ENCODE results near the gene PHACTR3.

Gene PHACTR3

DNA sequence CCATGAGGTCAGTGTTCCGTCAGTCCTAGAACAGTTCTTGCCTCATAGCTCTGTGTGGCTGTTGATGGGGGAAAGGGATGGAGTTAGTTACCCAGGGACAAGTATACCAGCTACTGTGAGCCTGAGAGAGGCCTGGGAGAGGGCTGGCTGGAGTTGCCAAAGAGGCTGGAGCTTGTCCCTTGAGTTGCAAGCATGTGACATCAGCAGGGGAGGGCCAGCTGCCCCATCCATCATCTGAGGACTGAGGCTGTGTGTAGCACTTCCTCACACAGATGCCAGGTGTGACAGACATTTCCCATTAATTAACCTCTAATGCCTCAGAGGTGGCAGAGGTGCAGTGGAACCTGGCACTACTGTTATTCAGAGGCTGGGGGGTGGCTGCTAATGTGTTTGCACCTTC, 131.6 kb downstream of the PHACTR3 start:
- Histone ChIP-seq H4K8ac (ENCODE audit: low read length) (no peak overlapping the region), H3K4me1 (ENCODE audit: control insufficient read depth, insufficient read depth, low read depth, low read length) (no peaks in the 10 kb centered on the region), H3K4me2 (ENCODE audit: low read length, poor library complexity, severe bottlenecking) (no peak overlapping the region), H4K91ac (ENCODE audit: low read length) (no peak overlapping the region), H2BK5ac (ENCODE audit: low read depth, low read length, poor library complexity, severe bottlenecking) (no peak overlapping the region), H3K27me3 (ENCODE audit: control insufficient read depth in 1 of 2, insufficient read depth in 1 of 2, low read length in 2 of 2) (peaks cover 0 to 26% of the 10 kb centered on the region in 2 experiments), H3K14ac (ENCODE audit: low read length in 2 of 2) (no peak overlapping the region), H3K23ac (ENCODE audit: low read length in 2 of 2) (no peak overlapping the region), H2BK12ac (ENCODE audit: low read length in 2 of 2) (no peak overlapping the region), H2BK15ac (ENCODE audit: low read depth, poor library complexity, severe bottlenecking) (no peak overlapping the region), H2AK5ac (ENCODE audit: low read length, severe bottlenecking) (no peak overlapping the region), H3K79me1 (replicated peaks; ENCODE audit: low read length, poor library complexity, severe bottlenecking) (no peaks in the 10 kb centered on the region), H3K4me3 (ENCODE audit: insufficient read depth in 1 of 2, low read depth in 1 of 2, low read length in 2 of 2) (no peak overlapping the region), H3K36me3 (ENCODE audit: control insufficient read depth in 1 of 2, insufficient read depth in 2 of 2, low read depth in 1 of 2, low read length in 2 of 2) (no peaks in the 10 kb centered on the region), H3K4ac (ENCODE audit: low read depth in 1 of 2, low read length in 2 of 2) (no peak overlapping the region), H2BK120ac (ENCODE audit: low read depth, low read length) (no peak overlapping the region), H3K27ac (ENCODE audit: low read length, poor library complexity, severe bottlenecking) (no peak overlapping the region), H3K9me3 (ENCODE audit: control insufficient read depth, low read length) (no peaks in the 10 kb centered on the region), H2AFZ (ENCODE audit: low read depth, low read length) (no peak overlapping the region), H3K9ac (ENCODE audit: low read length) (no peak overlapping the region), H3K18ac (ENCODE audit: low read depth in 1 of 2, low read length in 2 of 2) (no peak overlapping the region)
- 90% methylated on average over 1 of the region's 1 CpG for WGBS
- DNase-seq: no peak

DNA sequence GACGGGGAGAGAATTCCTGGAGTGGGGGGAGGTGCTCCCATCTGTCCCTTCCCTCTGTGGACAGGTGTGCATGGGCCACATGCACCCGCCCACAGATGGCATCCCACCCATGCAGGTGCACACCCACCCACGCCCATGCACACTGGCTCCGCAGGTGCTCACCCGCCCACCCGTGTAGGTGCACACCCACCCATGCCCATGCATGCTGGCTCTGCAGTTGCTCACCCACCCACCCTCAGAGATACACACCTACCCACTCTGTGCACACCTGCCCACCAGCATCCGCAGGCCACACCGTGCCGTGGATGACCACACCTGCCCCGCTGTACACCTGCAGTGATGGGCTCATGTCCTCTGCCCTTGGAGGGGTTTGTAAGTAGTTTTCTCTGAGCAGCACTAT, 132.0 kb downstream of the PHACTR3 start:
- Histone ChIP-seq H3K9ac (ENCODE audit: low read length) (no peak overlapping the region), H2BK120ac (ENCODE audit: low read depth, low read length) (no peak overlapping the region), H3K14ac (ENCODE audit: low read length in 2 of 2) (no peak overlapping the region), H3K36me3 (ENCODE audit: control insufficient read depth in 1 of 2, insufficient read depth in 2 of 2, low read depth in 1 of 2, low read length in 2 of 2) (no peaks in the 10 kb centered on the region), H3K18ac (ENCODE audit: low read depth in 1 of 2, low read length in 2 of 2) (no peak overlapping the region), H4K8ac (ENCODE audit: low read length) (no peak overlapping the region), H2AFZ (ENCODE audit: low read depth, low read length) (no peak overlapping the region), H3K4ac (ENCODE audit: low read depth in 1 of 2, low read length in 2 of 2) (no peak overlapping the region), H2AK5ac (ENCODE audit: low read length, severe bottlenecking) (no peak overlapping the region), H3K4me3 (ENCODE audit: insufficient read depth in 1 of 2, low read depth in 1 of 2, low read length in 2 of 2) (no peak overlapping the region), H3K4me1 (ENCODE audit: control insufficient read depth, insufficient read depth, low read depth, low read length) (no peaks in the 10 kb centered on the region), H2BK5ac (ENCODE audit: low read depth, low read length, poor library complexity, severe bottlenecking) (no peak overlapping the region), H3K23ac (ENCODE audit: low read length in 2 of 2) (no peak overlapping the region), H3K27ac (ENCODE audit: low read length, poor library complexity, severe bottlenecking) (no peak overlapping the region), H3K4me2 (ENCODE audit: low read length, poor library complexity, severe bottlenecking) (no peak overlapping the region), H3K79me1 (replicated peaks; ENCODE audit: low read length, poor library complexity, severe bottlenecking) (no peaks in the 10 kb centered on the region), H3K27me3 (ENCODE audit: control insufficient read depth in 1 of 2, insufficient read depth in 1 of 2, low read length in 2 of 2) (peaks cover 0 to 30% of the 10 kb centered on the region in 2 experiments), H2BK12ac (ENCODE audit: low read length in 2 of 2) (no peak overlapping the region), H2BK15ac (ENCODE audit: low read depth, poor library complexity, severe bottlenecking) (no peak overlapping the region), H3K9me3 (ENCODE audit: control insufficient read depth, low read length) (no peaks in the 10 kb centered on the region), H4K91ac (ENCODE audit: low read length) (no peak overlapping the region)
- WGBS: 80% methylated on average over 9 of the region's 10 CpGs
- DNase-seq: no peak

DNA sequence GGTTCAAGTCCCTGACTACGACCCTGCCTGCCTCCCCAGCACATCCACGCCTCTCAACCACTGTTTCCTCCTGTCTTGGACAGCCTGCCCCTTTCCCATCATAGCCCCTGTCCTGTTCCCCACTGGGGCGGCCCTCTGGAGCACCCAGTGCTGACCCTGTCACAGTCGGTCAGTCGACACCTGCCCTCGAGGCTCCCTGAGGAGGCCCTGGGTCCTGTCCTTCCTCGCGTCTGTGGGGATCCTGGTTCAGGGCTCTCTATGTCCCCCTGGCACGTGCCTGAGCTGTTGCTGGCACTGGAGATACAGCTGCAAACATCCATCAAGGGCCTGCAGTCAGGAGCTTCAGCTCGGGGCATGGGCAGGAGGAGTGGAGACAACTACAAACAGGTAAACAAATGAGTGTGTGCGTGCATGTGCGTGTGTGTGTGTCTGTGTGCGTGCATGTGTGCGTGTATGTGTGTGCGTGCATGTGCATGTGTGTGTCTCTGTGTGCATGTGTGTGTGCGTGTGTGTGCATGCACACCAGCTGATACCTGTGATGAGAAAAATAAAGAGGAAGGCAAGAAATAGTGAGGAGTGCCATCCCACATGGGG, 132.8 kb downstream of the PHACTR3 start:
- H2BK12ac ChIP-seq (ENCODE audit: low read length in 2 of 2): no peak overlapping the region
- H3K4me3 ChIP-seq (ENCODE audit: insufficient read depth in 1 of 2, low read depth in 1 of 2, low read length in 2 of 2): no peak overlapping the region
- H3K79me1 ChIP-seq (replicated peaks; ENCODE audit: low read length, poor library complexity, severe bottlenecking): no peaks in the 10 kb centered on the region
- H3K27ac ChIP-seq (ENCODE audit: low read length, poor library complexity, severe bottlenecking): no peak overlapping the region
- no peak overlapping the region for H4K91ac ChIP-seq (ENCODE audit: low read length)
- H3K14ac ChIP-seq (ENCODE audit: low read length in 2 of 2): no peak overlapping the region
- no peak overlapping the region for H2BK15ac ChIP-seq (ENCODE audit: low read depth, poor library complexity, severe bottlenecking)
- no peaks in the 10 kb centered on the region for H3K9me3 ChIP-seq (ENCODE audit: control insufficient read depth, low read length)
- no peak overlapping the region for H2BK120ac ChIP-seq (ENCODE audit: low read depth, low read length)
- no peak overlapping the region for H4K8ac ChIP-seq (ENCODE audit: low read length)
- H3K4ac ChIP-seq (ENCODE audit: low read depth in 1 of 2, low read length in 2 of 2): no peak overlapping the region
- H3K23ac ChIP-seq (ENCODE audit: low read length in 2 of 2): no peak overlapping the region
- H2AFZ ChIP-seq (ENCODE audit: low read depth, low read length): no peak overlapping the region
- H3K27me3 ChIP-seq (ENCODE audit: control insufficient read depth in 1 of 2, insufficient read depth in 1 of 2, low read length in 2 of 2): peaks cover 0 to 32% of the 10 kb centered on the region in 2 experiments
- DNase-seq: no peak
- no peaks in the 10 kb centered on the region for H3K36me3 ChIP-seq (ENCODE audit: control insufficient read depth in 1 of 2, insufficient read depth in 2 of 2, low read depth in 1 of 2, low read length in 2 of 2)
- H3K18ac ChIP-seq (ENCODE audit: low read depth in 1 of 2, low read length in 2 of 2): no peak overlapping the region
- H3K4me1 ChIP-seq (ENCODE audit: control insufficient read depth, insufficient read depth, low read depth, low read length): no peaks in the 10 kb centered on the region
- WGBS: 66% methylated on average over 16 of the region's 16 CpGs
- no peak overlapping the region for H2AK5ac ChIP-seq (ENCODE audit: low read length, severe bottlenecking)
- H2BK5ac ChIP-seq (ENCODE audit: low read depth, low read length, poor library complexity, severe bottlenecking): no peak overlapping the region
- H3K4me2 ChIP-seq (ENCODE audit: low read length, poor library complexity, severe bottlenecking): no peak overlapping the region
- no peak overlapping the region for H3K9ac ChIP-seq (ENCODE audit: low read length)

DNA sequence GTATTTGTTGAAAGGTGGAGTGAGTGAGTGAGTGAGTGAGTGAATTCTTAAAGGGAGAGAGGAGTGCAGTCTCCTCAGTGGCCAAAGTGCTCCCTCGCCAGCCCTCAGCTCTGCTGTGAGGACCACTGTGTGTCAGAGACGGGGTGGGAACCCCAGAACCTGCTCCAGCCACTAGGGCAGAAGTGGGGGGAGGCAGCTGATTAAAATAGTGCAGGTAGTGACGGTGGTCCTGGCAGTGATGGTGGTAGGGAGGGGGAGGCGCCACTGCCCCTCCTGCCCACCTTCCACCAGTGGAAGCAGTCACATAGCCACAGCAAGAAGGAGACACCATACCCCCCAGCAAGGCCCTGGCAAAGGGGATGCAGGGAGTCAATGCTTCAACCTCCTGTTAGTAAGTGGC, 133.5 kb downstream of the PHACTR3 start:
- no peak overlapping the region for H3K4ac ChIP-seq (ENCODE audit: low read depth in 1 of 2, low read length in 2 of 2)
- H3K4me3 ChIP-seq (ENCODE audit: insufficient read depth in 1 of 2, low read depth in 1 of 2, low read length in 2 of 2): no peak overlapping the region
- no peak overlapping the region for H4K91ac ChIP-seq (ENCODE audit: low read length)
- no peak overlapping the region for H2BK15ac ChIP-seq (ENCODE audit: low read depth, poor library complexity, severe bottlenecking)
- no peak overlapping the region for H3K9ac ChIP-seq (ENCODE audit: low read length)
- peaks cover 0 to 32% of the 10 kb centered on the region in 2 experiments for H3K27me3 ChIP-seq (ENCODE audit: control insufficient read depth in 1 of 2, insufficient read depth in 1 of 2, low read length in 2 of 2)
- H2BK120ac ChIP-seq (ENCODE audit: low read depth, low read length): no peak overlapping the region
- H3K9me3 ChIP-seq (ENCODE audit: control insufficient read depth, low read length): no peaks in the 10 kb centered on the region
- H3K4me2 ChIP-seq (ENCODE audit: low read length, poor library complexity, severe bottlenecking): no peak overlapping the region
- DNase-seq: no peak
- H3K27ac ChIP-seq (ENCODE audit: low read length, poor library complexity, severe bottlenecking): no peak overlapping the region
- H3K79me1 ChIP-seq (replicated peaks; ENCODE audit: low read length, poor library complexity, severe bottlenecking): no peaks in the 10 kb centered on the region
- H3K36me3 ChIP-seq (ENCODE audit: control insufficient read depth in 1 of 2, insufficient read depth in 2 of 2, low read depth in 1 of 2, low read length in 2 of 2): no peaks in the 10 kb centered on the region
- H4K8ac ChIP-seq (ENCODE audit: low read length): no peak overlapping the region
- H2BK12ac ChIP-seq (ENCODE audit: low read length in 2 of 2): no peak overlapping the region
- 45% methylated on average over 3 of the region's 4 CpGs for WGBS
- H2AFZ ChIP-seq (ENCODE audit: low read depth, low read length): no peak overlapping the region
- H3K23ac ChIP-seq (ENCODE audit: low read length in 2 of 2): no peak overlapping the region
- no peak overlapping the region for H3K18ac ChIP-seq (ENCODE audit: low read depth in 1 of 2, low read length in 2 of 2)
- no peak overlapping the region for H3K14ac ChIP-seq (ENCODE audit: low read length in 2 of 2)
- H2BK5ac ChIP-seq (ENCODE audit: low read depth, low read length, poor library complexity, severe bottlenecking): no peak overlapping the region
- H3K4me1 ChIP-seq (ENCODE audit: control insufficient read depth, insufficient read depth, low read depth, low read length): no peaks in the 10 kb centered on the region
- no peak overlapping the region for H2AK5ac ChIP-seq (ENCODE audit: low read length, severe bottlenecking)
